K562 (cell line): ENCODE data around the gene APBA2. TPM values are rescaled to one million over a fixed set of nuclear protein-coding genes. Genes with fewer than 3 reads are reported as not detected.
A peak's percentile ranks its signal among the peaks of the same experiment; 100 is the strongest.
"Not testable (repeated sequence)": the region's sequence is repeated elsewhere in the genome, so short reads cannot be mapped to it uniquely, and the experiment has no call there.

Source experiments
- ATAC-seq: fragments of 200-7000 bp; cut with Tn5 transposase; 3 replicates; pipeline ENCODE4 v1.9.1; 2020; ENCODE audit warnings: moderate library complexity
- BruUV-seq: library from RNA; stranded (reverse); fragments of 400-500 nt; replicated peaks from 2 replicates; lab custom pipeline; 2021; lab: Mats Ljungman, UMichigan
- CTCF ChIA-PET: fragments of 300-600 bp; formaldehyde crosslinking; extraction: SDS; loops from one replicate; lab custom pipeline; 2021; ENCODE audit warnings: low intra/inter-chr PET ratio; lab: Yijun Ruan, JAX
- POLR2A ChIA-PET: fragments of 300-600, 350-650 bp; sonication (Branson Sonifier 250); formaldehyde crosslinking; extraction: SDS; loops from one replicate; lab custom pipeline; 2021; ENCODE audit warnings: antibody characterized with exemption, inconsistent platforms; lab: Yijun Ruan, JAX
- DNase-seq, 4 experiments: peaks; one replicate each; pipeline versions ENCODE4 v3.0.0 to v3.0.0-alpha.2; 2011 to 2018; ENCODE audit warnings: low spot score in 3 of 4, mixed read lengths in 3 of 4; ENCODE audit errors: extremely low read depth in 1 of 4
- FAIRE-seq: peaks from 2 replicates; lab custom pipeline; 2011; peaks lifted over from hg19 to GRCh38; lab: Jason Lieb, UNC
- H2AFZ ChIP-seq: 2 replicates; pipeline ENCODE4 v1.6.0; 2011; ENCODE audit warnings: low read depth, low read length, control low read depth, inconsistent platforms
- H3K27ac ChIP-seq: fragments of 200-600 bp; 3 replicates; pipeline ENCODE4 v1.8.0; 2011; ENCODE audit warnings: low read depth, mild to moderate bottlenecking, control low read depth, inconsistent platforms, low read length, moderate library complexity, mixed read lengths; ENCODE audit errors: extremely low read depth
- H3K27me3 ChIP-seq, 2 experiments: fragments of 300-600 bp in 1 of 2; 2 replicates in 1 of 2; 3 replicates in 1 of 2; pipeline versions ENCODE4 v1.6.0 to v1.8.0; 2011; ENCODE audit warnings: inconsistent platforms in 2 of 2, low read length in 2 of 2, mild to moderate bottlenecking in 1 of 2, mixed read lengths in 1 of 2, moderate library complexity in 1 of 2; ENCODE audit not compliant: control insufficient read depth in 2 of 2, insufficient read depth in 2 of 2
- H3K36me3 ChIP-seq: fragments of 300-600 bp; 3 replicates; pipeline ENCODE4 v1.8.0; 2011; ENCODE audit warnings: mild to moderate bottlenecking, low read length, inconsistent platforms; ENCODE audit not compliant: control insufficient read depth, insufficient read depth
- H3K4me1 ChIP-seq, 2 experiments: fragments of 200-600 bp in 1 of 2; replicated peaks in 1 of 2; 2 replicates in 1 of 2; 3 replicates in 1 of 2; pipeline versions ENCODE4 v1.5.1 to v1.8.0; 2011; ENCODE audit warnings: inconsistent platforms in 2 of 2, low read length in 2 of 2, mild to moderate bottlenecking in 1 of 2, mixed read lengths in 1 of 2, moderate library complexity in 1 of 2; ENCODE audit not compliant: control insufficient read depth in 2 of 2, insufficient read depth in 2 of 2
- H3K4me2 ChIP-seq: 2 replicates; pipeline ENCODE4 v1.6.1; 2011; ENCODE audit warnings: low read length, control low read depth, inconsistent platforms, mixed read lengths; ENCODE audit not compliant: insufficient read depth
- H3K4me3 ChIP-seq: fragments of 200-600 bp; sonication (generic), shearing (Covaris generic); 2 replicates; pipeline ENCODE4 v1.5.1; 2016; ENCODE audit warnings: control low read depth, inconsistent platforms
- H3K79me2 ChIP-seq: fragments of 200-600 bp; 3 replicates; pipeline ENCODE4 v1.8.0; 2011; ENCODE audit warnings: low read length, inconsistent platforms; ENCODE audit not compliant: control insufficient read depth, insufficient read depth
- H3K9ac ChIP-seq, 2 experiments: 2 replicates each; pipeline versions ENCODE4 v1.6.0 to v1.6.1; 2011; ENCODE audit warnings: low read depth in 2 of 2, low read length in 2 of 2, control low read depth in 1 of 2, inconsistent platforms in 1 of 2, mild to moderate bottlenecking in 1 of 2, mixed read lengths in 1 of 2; ENCODE audit not compliant: insufficient read depth in 1 of 2
- H3K9me1 ChIP-seq: one replicate; pipeline ENCODE4 v1.6.0; 2011; ENCODE audit warnings: inconsistent platforms, mild to moderate bottlenecking, low read length, moderate library complexity; ENCODE audit not compliant: control insufficient read depth, insufficient read depth
- H3K9me3 ChIP-seq: replicated peaks from 2 replicates; pipeline ENCODE4 v1.5.1; 2011; ENCODE audit warnings: low read depth, low read length, inconsistent platforms; ENCODE audit not compliant: control insufficient read depth, insufficient read depth
- H4K20me1 ChIP-seq: replicated peaks from 2 replicates; pipeline ENCODE4 v1.6.1; 2011; ENCODE audit warnings: low read length, inconsistent platforms, mixed read lengths; ENCODE audit not compliant: control insufficient read depth, insufficient read depth
- WGBS: fragments of 100-300 bp; shearing (Covaris generic); methylation state at CpG from one replicate; pipeline ENCODE4 v1.1.6; 2016; ENCODE audit warnings: low coverage, mixed read lengths; ENCODE audit not compliant: insufficient coverage; ENCODE audit errors: missing lambda C conversion rate; 5-methylcytosine and 5-hydroxymethylcytosine counted together
- in situ Hi-C: fragments of 300-500 bp; cut with MboI; formaldehyde crosslinking; loops from 4 replicates; pipeline ENCODE4 v1.15.0; 2018; ENCODE audit warnings: inconsistent platforms, mixed read lengths
- intact Hi-C: fragments of 100-400 bp; cut with micrococcal nuclease; formaldehyde crosslinking; loops from 2 replicates; pipeline ENCODE4 v1.14.2; 2022
- polyA plus RNA-seq, 8 experiments: library from polyadenylated mRNA; depleted of rRNA in 4 of 8; stranded (reverse) in 5 of 8; unstranded in 3 of 8; fragments of >200 nt; fragmentation: Nextera tagmentation in 2 of 8; fragmentation: Illumina TruSeq in 1 of 8; extraction: Ambion mirVana in 2 of 8; extraction: Trizol in 1 of 8; gene quantifications; 2 replicates each; pipeline versions ENCODE4 v1.2.1 to v1.2.3, GENCODE V29; 2011 to 2014; ENCODE audit warnings: inconsistent platforms in 1 of 8, missing spikeins in 1 of 8
- total RNA-seq, 7 experiments: library from RNA; depleted of rRNA in 6 of 7; stranded (reverse); fragments of >200 nt in 6 of 7; fragmentation: Illumina TruSeq in 2 of 7; extraction: Trizol in 2 of 7; gene quantifications; 2 replicates each; pipeline versions ENCODE4 v1.2.1 to v1.2.3, GENCODE V29; 2011 to 2021; ENCODE audit warnings: low replicate concordance in 1 of 7

APBA2 gene
- total and polyA plus RNA-seq, 9 of the 15 experiments (the other 6 are each of a cell fraction or from before 2014, with no cell fraction given): 0.24 to 40.9 (median 25.2) TPM

GRCh38 chr15:28849766-28850165, 36.0 kb upstream of the APBA2 start:
- BruUV-seq, DNase-seq: not testable (repeated sequence)

GRCh38 chr15:28853654-28854053, 32.1 kb upstream of the APBA2 start:
- in situ Hi-C loops, POLR2A ChIA-PET, H3K27me3 ChIP-seq, intact Hi-C loops, H3K9me3 ChIP-seq, CTCF ChIA-PET, H3K27ac ChIP-seq, DNase-seq, H3K36me3 ChIP-seq, H3K4me1 ChIP-seq, H3K79me2 ChIP-seq, H3K4me2 ChIP-seq, H4K20me1 ChIP-seq, H3K9ac ChIP-seq, H2AFZ ChIP-seq, H3K4me3 ChIP-seq, ATAC-seq, H3K9me1 ChIP-seq, BruUV-seq: not testable (repeated sequence)
- FAIRE-seq: peak; percentile 56
- WGBS: 46% methylated on average over 5 of the region's 5 CpGs

More at GRCh38 chr15:28849766-28850165, 36.0 kb upstream of the APBA2 start:
- intact Hi-C loops, CTCF ChIA-PET, H3K4me3 ChIP-seq, H3K79me2 ChIP-seq, H3K9ac ChIP-seq, H3K27ac ChIP-seq, FAIRE-seq, ATAC-seq, H3K4me1 ChIP-seq, H3K27me3 ChIP-seq, H3K4me2 ChIP-seq, H4K20me1 ChIP-seq, H3K36me3 ChIP-seq, H3K9me3 ChIP-seq, H3K9me1 ChIP-seq, in situ Hi-C loops, POLR2A ChIA-PET, H2AFZ ChIP-seq: not testable (repeated sequence)
- 91% methylated on average over 6 of the region's 31 CpGs for WGBS

DNA sequence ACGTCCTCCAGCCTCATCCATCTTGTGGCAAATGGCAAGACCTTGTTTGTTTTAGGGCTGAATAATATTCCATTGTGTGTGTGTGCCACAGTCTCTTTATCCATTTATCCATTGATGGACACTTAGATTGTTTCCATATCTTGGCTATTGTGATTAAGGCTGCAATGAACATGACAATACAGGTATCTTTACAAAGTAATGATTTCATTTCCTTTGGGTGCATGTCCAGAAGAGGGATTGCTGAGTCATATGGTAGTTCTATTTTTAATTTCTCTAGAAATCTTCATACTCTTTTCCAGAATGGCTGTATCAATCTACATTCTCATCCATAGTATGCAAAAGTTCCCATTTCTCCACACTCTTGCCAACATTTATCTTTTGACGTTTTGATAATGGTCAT, 31.2 kb upstream of the APBA2 start:
- intact Hi-C loops, H3K27me3 ChIP-seq, H3K27ac ChIP-seq, ATAC-seq, H2AFZ ChIP-seq, FAIRE-seq, H3K4me2 ChIP-seq, H3K9ac ChIP-seq, H3K79me2 ChIP-seq, H3K9me3 ChIP-seq, CTCF ChIA-PET, BruUV-seq, POLR2A ChIA-PET, H3K36me3 ChIP-seq, H3K4me3 ChIP-seq, in situ Hi-C loops, H3K4me1 ChIP-seq, H3K9me1 ChIP-seq, DNase-seq, H4K20me1 ChIP-seq: not testable (repeated sequence)
- WGBS: 32% methylated on average over 2 of the region's 2 CpGs
